AML-193 (cell line): Measurements from ENCODE around the gene MAEA.
A peak's percentile ranks its signal among the peaks of the same experiment; 100 is the strongest.

ENCODE experiments used
- DNase-seq, 2 experiments: peaks; one replicate each; lab custom pipeline; 2025; lab: John Stamatoyannopoulos, UW

The MAEA gene

DNA sequence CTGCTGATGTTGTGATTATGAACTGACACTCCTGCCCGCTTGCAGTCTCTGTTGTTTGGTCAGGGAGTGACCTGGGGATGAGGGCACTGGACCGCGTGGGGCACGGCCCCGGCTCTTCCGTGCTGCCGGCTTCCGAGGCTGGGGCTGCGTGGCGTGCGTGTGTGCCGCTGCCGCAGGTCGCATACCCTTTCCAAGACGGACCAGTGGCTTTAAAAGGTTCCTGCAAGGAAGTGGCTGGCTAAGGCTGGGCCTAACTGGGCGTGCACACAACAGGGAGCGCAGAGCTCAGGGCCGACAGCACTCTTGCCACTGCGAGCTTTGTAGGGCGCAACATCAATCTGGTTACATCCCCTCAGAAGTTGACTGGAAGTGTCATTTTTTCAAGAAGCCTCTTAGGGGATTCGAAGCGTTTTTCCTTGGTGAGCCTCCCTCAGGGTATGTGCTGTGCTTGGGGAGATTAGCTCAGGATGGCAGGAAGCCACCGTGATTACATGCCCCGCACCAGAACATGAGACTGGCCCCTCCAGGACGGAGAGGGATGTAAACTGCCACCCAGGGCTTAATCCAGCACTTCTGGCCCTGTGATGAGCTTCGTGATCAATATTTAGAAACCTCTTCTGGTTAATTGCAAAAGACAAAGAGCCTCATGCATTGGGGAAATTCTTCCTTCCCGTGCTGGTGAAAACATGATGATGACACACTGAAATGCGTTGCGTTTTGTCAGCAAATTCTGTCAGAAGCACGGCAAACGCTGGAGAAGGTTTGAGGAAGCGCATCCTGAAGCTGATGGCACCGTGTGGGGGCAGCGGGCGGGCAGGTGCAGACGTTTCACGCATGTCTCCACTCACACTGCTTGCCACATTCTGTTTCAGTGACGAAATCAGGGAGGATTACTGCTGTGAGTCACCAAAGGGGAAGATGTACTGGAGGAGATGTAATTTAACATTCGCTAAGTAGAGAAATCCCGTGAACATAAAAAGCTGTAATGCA lies 11.1 kb downstream of the MAEA start:
- peak; percentile 93 for DNase-seq

DNA sequence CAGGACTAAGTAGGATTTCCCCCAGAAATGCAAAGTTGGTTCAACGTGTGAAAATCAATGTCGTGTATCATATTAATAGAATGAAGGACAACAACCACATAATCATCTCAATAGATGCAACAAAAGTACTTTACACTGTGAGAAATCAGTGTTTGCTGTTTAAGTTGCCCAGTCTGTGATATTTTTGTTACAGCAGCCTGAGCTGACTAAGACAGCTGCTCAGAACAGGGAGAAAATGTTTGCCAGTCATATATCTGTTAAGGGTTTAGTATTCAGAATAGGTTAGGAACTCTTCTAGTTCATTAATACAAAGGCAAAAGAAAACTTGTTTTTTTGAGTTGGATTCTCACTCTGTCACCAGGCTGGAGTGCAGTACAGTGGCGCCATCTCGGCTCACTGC lies 12.5 kb downstream of the MAEA start:
- no peak for DNase-seq

DNA sequence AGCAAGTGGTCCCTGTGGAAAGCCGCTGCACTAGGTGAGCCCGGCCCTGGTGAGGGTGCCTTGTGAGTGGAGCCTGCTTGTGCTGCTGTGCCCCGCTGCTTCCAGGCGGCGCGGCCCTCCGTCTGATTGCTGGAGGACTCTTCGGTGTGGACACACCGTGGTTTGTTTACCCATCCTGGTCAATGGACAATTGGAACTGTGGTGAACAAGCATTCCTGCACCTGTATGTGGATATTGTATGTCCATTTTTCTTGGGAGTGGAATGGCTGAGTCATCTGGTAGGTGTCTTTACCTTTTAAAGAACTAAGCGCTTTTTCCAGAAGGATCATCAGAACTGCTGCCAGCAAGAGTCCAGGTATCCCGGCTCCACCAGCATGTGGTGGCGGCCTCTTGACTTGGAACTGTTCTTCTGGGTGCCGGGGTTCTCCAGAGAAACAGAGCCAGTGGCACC lies 15.6 kb downstream of the MAEA start:
- no peak for DNase-seq

DNA sequence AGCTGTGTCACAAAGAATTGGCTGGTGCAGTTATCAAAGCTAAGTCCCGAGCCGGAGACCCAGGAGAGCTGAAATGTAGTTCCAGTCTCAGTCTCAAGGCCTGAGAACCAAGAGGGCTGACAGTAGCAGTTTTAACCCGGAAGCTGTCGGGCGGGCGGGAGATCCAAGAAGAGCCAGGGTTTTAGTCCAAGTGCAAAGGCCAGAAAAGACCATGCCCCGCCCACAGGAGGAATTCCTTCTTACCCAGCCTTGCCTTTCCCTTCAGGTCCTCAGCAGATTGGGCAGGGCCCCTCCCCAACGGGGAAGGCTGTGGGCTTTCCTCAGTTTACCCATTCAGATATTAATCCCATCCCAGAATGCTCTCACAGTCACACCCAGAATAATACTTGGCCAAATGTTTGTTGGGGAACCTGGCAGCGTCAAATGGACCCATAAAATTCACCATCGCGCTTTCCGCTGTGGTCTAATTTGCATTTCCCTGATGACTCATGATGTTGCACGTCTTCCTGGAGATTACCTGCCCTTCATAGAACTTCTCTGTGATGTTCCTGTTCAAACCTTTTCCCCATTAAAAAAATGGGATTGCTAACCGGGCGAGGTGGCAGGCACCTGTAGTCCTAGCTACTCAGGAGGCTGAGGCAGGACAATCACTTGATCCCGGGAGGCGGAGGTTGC lies 16.2 kb downstream of the MAEA start:
- DNase-seq, result no peak

DNA sequence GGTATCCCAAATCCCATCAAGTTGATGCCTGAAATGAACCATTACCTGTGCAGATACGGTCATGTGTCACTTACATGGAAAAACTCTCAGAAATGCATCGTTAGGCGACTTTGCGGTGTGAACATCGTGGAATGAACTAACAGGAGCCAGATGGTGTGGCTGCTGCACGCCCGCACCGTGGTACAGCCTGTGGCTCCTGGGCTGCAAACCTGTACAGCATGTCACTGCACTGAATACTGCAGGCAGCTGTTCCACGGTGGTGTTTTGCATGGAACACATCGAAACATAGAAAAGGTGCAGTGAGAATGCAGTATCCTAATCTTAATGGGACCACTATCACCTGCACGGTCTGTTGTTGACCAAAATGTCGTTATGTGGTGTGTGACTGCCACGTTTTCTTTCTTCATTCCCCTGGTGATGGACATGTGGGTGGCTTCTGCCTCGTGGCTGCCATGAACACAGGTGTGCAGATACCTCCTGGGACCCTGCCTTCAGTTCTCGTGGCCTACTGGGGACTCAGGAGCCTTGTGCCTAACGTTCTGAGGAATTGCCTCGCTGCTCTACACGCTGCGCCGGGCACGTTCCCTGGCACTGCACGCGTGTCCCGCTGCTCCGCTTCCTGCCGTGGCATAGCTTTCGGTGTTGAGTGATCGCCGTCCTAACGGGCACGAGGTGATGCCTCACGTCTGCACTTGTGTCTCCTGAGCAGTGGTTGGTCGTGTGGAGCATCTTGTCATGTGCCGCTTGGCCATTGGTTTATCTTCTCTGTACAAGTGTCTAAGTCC lies 18.5 kb downstream of the MAEA start:
- no peak for DNase-seq

DNA sequence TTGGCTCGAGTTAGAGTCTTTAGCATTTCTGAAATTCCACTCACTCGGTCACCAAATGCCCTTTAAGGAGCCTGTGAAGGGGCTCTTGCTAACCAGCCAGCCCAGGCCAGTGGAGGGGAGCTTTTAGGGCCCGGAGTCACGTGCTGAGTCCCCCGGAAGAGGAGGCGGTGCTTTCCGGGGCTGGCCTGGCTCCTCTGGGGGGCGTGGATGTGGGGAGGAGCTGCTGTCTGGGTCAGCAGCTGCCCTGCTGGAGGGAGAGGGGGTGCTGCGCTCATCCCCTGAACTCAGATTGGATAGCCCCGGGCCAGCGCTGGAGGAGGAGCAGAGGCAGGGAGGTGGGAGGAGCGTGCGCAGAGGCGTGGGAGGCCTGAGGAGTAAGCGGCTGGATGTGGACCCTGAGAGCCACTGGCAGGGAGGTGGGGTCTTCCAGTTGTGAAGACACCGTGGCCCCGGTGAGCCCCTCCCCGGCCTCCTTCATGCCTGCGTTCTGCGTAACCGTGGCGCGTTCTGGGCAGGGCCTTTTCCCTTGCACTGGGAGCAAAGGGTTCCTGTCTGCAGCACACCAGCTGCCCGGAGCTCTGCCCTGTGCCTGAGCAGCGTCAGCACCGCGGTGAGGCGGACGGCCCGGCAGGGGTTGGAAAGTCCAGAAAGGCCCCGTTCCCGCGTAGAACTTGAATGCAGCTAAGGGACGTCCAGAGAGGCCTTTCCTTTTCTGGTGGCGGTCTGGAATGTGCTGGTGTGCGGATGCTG lies 19.7 kb downstream of the MAEA start:
- DNase-seq, result no peak

DNA sequence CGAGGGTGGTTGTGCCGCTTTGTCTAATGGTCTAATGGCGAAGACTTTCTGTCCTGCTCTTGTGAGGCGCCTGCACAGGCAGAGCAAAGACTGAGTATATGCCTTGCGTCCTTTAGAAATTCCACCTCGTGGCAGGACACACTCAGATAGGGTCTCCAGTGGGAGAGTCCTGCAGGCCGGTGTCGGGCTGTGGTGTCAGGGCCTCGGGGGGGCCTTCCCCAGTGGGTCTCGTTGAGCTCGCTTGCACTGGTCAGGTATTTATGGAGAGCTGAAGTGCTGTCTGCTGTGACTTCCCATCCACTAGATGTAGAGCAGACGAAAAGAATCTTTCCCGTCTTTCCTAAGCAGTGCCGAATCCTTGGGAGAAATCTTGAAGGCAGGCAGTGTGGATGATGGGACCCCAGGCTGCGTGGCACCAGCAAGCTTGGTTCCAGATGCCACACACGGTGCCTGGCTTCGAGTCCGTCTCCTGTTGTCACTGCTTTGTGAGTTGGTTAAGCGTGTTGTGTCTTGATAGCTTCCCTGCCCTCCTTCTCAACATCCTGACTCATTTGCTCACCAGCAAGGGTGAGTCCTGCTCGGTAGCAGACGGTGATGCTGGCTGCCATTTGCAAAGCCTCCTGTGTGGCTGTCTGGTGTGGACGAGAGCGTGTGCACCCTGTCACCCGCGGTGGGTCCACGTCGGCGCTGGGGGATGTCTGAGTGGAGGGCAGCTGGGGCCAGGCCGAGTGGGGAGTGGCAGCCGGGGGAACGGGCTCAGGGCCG lies 20.5 kb downstream of the MAEA start:
- DNase-seq, result no peak

DNA sequence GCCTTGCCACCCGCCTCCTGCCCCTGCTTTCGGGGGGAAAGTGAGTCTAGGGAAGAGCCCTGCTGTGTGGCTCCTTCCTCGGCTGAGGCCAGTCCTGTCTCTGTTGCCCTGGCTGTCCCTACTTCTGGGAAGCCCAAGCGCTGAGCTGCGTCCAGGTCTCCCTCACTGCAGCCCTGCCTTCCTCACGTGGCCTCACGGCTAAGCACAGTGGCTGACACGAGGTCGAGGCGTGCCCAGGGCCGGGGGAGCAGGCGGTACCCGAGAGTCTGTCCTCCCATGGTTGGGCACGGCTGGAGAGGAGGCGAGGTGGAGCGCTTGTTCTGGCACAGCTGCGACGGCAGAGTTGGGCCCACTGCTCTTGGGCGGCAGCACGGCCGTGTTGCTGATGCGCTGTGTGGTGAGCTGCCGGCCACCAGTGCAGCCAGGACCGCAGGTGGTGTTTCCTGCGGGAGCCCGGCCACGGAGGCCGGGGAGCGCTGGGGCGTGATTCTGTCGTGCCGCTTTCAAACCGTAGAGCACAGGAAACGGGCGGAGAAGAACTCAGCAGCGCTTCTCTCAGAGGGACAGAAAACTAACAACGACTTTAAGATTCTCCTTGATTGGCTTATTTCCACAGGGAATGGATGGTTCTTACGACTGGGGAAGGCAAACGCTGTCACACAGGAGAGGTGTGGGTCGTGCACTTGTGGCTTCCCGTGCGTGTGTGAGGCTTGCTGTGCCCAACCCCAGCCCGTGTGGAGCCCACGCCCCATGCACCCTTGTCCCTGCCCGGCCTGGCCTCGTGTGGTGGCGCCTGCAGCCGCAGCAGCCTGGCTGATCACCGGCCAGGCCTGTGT lies 21.3 kb downstream of the MAEA start:
- DNase-seq, result no peak

DNA sequence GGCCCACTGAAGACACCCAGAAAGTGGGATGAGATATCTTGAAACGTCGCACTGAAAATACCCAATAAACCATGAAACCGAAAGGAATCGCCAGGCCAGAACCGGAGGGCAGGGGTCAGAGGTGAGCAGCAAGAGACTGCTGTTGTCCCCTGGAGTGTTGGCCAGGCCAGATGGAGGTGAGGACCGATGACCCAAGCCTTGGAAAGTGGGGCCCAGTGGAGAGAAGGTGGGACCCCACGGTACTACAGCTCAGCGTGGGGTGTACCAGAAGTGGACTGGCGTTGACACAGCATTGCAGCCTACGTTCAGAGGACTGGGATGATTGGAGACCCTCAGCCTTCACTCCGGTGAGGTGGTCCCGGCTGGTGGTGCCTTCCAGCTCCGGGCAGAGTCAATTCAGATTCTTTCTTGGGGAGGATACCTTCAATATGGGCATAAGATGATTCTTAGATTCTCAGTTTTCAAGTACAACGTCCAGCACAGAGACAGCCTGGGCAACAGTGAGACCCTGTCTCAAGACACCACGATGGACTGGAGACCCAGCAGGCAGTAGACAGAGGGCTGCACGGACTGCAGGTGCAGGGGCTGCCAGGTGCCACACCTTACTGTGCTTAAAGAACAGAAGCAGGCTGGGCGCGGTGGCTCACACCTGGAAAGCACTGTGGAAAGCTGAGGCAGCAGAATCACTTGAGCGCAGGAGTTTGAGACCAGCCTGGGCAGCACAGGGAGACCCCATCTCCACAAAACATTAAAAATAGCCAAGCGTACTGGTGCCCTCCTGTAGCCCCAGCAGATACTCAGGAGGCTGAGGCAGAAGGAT lies 23.3 kb downstream of the MAEA start:
- no peak for DNase-seq

DNA sequence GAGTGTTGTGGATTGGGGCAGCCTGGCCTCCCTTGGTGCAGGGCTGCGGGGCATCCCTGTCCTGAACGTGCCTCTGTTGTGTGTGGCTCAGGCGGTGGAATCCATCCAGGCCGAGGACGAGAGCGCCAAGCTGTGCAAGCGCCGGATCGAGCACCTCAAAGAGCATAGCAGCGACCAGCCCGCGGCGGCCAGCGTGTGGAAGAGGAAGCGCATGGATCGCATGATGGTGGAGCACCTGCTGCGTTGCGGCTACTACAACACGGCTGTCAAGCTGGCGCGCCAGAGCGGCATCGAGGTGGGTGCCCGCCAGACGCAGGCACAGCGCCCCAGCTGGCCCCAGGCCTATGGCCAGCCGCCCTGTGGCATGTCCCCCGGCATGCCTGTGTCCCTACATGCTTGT lies 25.6 kb downstream of the MAEA start:
- DNase-seq, result no peak

DNA sequence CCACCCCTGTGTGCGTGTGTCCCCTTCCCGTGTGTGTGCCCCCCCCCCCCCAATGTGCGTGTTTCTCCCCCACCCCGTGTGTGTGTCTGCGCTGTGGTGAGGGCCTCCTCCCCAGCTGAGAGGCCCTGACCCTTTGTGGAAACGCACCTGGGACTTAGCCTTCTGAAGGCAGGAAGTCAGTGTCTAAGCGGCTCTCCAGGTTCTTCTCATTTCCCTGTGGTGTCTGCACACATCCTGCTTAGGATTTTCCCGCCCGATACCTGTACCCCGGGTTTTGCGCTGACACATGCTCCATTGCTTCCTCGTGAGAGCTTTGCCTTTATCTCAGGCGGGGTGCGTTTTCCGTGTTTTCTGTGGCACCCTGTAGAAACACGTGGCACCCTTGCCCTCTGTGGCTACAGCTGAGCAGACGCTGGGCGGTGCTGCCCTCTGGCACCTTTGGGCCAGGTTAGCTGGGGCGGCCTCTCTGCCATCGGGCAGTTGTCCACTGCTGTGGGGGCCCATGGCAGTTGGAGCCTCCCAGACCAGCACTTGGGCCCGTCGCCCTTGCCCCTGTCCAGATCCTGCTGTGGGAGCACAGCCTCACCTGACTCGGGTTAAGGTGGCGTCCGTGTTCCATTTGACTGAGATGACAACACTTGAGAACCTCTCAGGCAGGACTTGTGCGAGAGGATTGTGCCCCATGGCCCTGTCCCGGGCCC lies 26.3 kb downstream of the MAEA start:
- DNase-seq, result no peak

DNA sequence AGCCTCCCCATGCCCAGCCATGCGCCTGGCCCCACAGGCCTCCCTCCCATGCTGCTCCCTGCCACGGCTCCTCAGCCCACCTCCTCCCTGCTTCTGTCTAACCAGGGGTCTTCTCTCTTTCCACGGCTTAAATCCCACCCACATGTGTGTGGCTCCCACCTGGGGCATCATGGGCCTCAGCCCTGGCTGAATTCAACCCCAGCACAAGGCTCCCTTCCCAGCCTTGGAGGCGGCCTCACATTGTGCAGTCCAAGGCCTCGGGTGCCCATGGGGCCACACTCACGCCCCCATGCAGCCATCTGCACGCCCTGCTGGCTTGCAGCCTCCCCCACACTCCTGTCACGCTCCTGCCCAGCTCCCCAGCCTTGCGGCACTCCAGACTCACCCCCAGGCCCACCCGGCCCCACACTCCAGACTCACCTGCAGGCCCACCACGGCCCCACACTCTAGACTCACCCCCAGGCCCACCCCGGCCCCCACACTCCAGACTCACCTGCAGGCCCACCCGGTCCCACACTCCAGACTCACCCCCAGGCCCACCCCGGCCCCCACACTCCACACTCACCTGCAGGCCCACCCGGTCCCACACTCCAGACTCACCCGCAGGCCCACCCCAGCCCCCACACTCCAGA lies 27.0 kb downstream of the MAEA start:
- DNase-seq, result no peak

DNA sequence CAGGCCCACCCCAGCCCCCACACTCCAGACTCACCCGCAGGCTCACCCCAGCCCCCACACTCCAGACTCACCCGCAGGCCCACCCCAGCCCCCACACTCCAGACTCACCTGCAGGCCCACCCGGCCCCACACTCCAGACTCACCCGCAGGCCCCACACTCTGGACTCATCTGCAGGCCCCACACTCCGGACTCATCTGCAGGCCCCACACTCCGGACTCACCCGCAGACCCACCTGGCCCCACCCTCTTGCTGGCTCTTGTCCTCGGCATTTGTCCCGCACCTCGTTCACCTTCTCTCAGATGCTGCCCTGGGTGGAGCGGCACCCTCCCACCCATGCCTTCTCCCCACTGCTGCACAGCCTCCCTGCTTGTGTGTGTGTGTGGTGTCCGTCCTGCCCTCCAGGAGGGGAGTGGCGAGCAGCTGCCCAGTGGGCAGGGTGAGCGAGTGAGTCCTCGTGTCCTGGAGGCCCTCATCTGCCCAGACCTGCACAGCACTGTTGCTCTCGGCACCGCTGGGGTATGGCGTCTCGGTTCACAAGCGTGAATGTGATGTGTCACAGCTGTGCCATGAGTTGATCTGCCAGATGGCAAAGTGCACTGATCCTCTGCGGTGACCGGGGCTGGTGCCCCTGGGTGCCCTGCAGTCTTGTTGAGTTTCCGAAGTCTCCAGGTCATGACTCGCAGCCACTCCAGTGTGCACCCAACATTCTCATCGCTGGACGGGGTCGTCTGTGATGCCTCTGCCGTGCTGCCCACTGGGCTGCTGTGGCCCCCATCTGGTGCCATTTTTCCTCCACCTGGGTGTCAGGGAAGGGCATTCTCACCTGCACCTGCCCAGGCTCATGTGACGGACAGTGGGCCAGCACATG lies 27.7 kb downstream of the MAEA start:
- DNase-seq, result no peak

DNA sequence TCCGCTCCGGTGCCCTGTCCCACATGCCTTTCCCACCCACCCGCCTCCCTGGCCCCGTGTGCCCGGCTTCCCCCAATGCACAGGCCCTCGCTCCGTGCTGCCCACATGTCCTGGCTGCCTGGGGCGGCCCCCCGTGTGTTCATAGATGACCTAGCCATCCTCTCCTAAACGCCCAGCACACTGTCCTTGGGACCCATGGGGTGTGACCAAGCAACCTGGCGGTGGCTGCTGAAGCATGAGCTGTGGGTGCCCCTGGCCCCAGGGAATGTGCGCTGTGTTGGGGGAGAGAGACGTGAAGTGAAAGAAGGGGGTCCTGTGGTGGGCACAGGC lies 28.3 kb downstream of the MAEA start:
- no peak for DNase-seq

DNA sequence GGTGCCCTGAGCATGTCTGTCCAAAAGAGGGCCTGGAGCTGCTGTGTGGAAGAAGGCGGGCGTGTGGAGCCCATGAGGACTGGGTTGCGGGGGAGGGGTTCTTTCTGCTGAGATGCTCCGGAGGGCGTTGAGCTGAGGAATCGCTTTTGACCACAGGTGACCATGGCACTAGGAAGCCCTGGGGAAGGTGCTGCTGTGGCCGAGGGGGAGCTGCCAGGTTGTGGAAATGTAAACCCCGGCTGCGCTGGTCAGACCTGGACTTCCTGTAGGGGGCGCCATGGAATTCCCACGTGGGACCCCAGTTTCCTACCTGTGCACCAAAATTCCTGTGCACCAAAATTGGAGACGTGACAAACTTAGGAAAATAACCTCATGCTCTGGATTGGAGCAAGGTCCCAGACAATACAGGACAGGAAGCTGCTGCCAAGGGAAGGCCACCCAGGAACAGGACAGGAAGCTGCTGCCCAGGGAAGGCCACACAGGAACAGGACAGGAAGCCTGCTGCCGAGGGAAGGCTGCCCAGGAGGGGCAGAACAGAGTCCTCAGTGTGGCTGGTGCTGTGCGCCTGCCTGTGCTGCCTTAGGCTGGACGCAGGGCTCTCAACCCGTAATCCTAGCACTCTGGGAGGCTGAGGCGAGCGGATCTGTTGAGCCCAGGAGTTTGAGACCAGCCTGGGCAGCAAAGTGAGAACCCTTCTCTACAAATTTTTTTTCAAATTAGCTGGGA lies 29.0 kb downstream of the MAEA start:
- no peak for DNase-seq

DNA sequence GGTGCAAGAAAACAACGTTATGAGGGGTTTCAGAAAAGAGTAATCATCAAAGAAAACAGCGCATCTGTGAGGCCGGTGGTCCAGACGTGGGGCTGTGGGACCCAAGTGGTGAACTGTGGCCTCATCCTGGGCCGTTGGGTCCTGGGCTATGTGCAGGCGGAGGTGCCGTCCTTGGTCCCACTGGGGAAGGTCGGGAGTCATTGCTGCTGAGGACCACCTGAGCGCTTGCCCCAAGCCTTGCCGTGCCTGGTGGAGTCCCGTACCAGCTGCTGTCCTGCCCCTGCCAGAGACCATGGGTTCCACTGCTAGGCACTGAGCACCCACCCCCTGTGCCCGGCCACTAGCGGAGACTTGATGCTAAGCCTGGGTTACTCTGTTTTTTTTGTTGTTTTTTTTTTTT lies 31.8 kb downstream of the MAEA start:
- DNase-seq, result no peak
